Activated T-cell treated with anti-CD3 and anti-CD28 coated beads, Interleukin-2, amount 50 U/mL, for 24 hours (primary cell): ENCODE results near the gene CACNG7.

ENCODE experiments used
- DNase-seq: peaks from one replicate; pipeline ENCODE4 v3.0.0-alpha.2; 2020
- H3K27ac Mint-ChIP-seq: 2 replicates; pipeline ENCODE4 v1.8.0; 2020; ENCODE audit warnings: mild to moderate bottlenecking, mixed read lengths
- H3K27me3 Mint-ChIP-seq: 2 replicates; pipeline ENCODE4 v1.8.0; 2020; ENCODE audit warnings: mixed read lengths
- H3K36me3 Mint-ChIP-seq: 2 replicates; pipeline ENCODE4 v1.8.0; 2020; ENCODE audit warnings: low read depth, mixed read lengths
- H3K4me1 Mint-ChIP-seq: 2 replicates; pipeline ENCODE4 v1.8.0; 2020; ENCODE audit warnings: low read depth, mixed read lengths
- H3K4me3 Mint-ChIP-seq: 2 replicates; pipeline ENCODE4 v1.8.0; 2020; ENCODE audit warnings: mild to moderate bottlenecking, moderate library complexity, mixed read lengths
- H3K9me3 Mint-ChIP-seq: 2 replicates; pipeline ENCODE4 v1.8.0; 2020; ENCODE audit warnings: mixed read lengths

The CACNG7 gene

DNA sequence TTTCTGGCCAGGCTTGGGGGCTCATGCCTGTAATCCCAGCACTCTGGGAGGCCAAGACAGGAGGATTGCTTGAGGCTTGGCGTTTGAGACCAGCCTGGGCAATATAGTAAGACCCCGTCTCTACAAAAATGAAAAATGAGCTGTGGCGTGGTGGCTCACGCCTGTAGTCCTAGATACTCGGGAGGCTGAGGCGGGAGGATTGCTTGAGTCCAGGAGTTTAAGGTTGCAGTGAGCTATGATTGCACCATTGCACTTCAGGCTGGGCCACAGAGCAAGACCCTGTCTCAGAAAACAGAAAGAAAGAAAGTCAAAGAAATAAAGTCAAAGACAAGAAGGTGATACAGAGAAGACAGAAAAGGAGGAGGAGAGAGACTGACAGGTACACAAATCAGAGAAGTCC, 79.9 kb downstream of the CACNG7 start:
- Mint-ChIP-seq H3K4me1 (peaks cover 5% of the 10 kb centered on the region), H3K9me3 (no peaks in the 10 kb centered on the region), H3K36me3 (no peaks in the 10 kb centered on the region), H3K27me3 (peaks cover 37% of the 10 kb centered on the region), H3K4me3 (no peak overlapping the region), H3K27ac (no peak overlapping the region)
- DNase-seq, result no peak

DNA sequence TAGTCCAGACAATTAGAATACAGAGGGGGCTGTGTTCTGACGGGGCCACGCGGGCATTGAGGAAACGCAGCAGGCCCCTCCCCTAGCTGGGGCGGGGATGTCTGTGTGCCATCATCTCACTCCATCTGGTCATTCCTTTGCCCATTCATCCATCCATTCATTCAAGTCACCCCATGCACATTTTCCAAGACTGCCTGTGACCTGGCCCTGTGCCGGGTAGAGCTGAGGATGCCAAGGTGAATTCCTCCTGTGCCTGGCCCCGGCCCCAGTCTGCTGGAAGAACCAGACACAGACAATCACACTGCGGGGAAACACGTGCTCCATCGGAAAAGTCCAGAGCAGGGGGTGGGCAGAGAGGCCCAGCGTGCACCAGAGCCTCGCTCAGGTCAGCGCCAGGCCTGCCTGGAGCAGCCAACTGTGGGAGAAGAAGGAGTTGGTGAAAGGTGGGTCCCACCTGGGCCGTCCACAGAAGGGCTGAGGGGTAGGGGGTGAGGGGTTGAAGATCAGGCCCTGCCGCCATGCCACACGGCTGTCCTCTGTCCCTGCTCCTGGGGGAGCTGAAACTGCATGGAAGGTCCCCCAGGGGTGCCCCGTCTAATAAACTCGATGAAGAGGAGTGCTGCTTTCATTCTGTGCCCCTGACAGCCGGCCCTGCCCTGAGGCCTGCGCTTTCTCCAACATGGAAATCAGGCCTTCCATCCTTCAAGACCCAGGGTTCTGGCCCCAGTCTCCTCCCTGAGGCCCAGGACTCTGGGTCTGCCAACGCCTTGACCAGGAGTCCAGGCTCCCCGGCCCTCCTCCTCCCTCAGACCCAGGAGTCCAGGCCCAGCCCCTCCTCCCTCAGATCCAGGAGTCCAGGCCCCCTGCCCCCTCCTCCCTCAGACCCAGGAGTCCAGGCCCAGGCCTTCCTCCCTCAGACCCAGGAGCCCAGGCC, 80.8 kb downstream of the CACNG7 start:
- Mint-ChIP-seq H3K27ac (no peak overlapping the region), H3K4me3 (no peak overlapping the region), H3K27me3 (peaks cover 46% of the 10 kb centered on the region), H3K36me3 (no peaks in the 10 kb centered on the region), H3K9me3 (no peaks in the 10 kb centered on the region), H3K4me1 (peaks cover 5% of the 10 kb centered on the region)
- no peak for DNase-seq

GRCh38 chr19:53991224-53992113, 82.4 kb downstream of the CACNG7 start, which contains the start of gene CACNG6:
CACNG6 (plus strand) TSS chr19:53991637; CDS start chr19:53992878, 1,241 bp downstream.
- no peak for DNase-seq
- no peaks in the 10 kb centered on the region for H3K9me3 Mint-ChIP-seq
- H3K27ac Mint-ChIP-seq, result no peak within 1 kb of the TSS
- H3K4me3 Mint-ChIP-seq, result no peak within 1 kb of the TSS
- H3K36me3 Mint-ChIP-seq, result no peaks in the 10 kb centered on the region
- peaks cover 5% of the 10 kb centered on the region for H3K4me1 Mint-ChIP-seq
- H3K27me3 Mint-ChIP-seq, result peaks cover 62% of the 10 kb centered on the region

DNA sequence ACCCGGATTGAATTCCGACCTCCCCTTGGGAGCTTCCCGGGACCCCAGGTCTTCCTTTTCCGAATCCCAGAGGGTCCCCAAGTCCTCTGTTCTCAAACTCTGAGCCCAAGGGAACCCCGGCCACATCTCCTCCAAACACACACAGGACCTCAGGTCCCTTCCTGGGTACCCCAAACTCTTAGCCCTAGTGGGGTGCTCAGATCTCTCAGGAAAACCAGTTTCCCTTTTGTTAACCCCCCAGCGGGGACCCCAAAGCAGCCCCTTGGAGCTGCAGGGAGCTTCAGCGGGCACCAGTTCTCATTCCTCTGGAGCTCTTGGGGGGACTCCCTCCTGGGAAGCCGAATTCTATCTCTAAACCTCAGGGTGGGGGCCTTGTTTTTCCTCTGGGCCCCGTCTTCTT, 83.1 kb downstream of the CACNG7 start:
- H3K27ac Mint-ChIP-seq, result no peak overlapping the region
- peaks cover 64% of the 10 kb centered on the region for H3K27me3 Mint-ChIP-seq

GRCh38 chr19:53992815-53993214, 83.7 kb downstream of the CACNG7 start:
- no peak overlapping the region for H3K4me3 Mint-ChIP-seq
- H3K27me3 Mint-ChIP-seq, result peaks cover 69% of the 10 kb centered on the region

More for the DNA sequence above, 83.1 kb downstream of the CACNG7 start:
- DNase-seq, result no peak
- Mint-ChIP-seq H3K9me3 (no peaks in the 10 kb centered on the region), H3K4me3 (no peak overlapping the region), H3K4me1 (peaks cover 5% of the 10 kb centered on the region), H3K36me3 (no peaks in the 10 kb centered on the region)

GRCh38 chr19:53993448-53993847, 84.4 kb downstream of the CACNG7 start:
- no peak overlapping the region for H3K4me3 Mint-ChIP-seq
- no peak for DNase-seq
- H3K9me3 Mint-ChIP-seq, result no peaks in the 10 kb centered on the region
- no peaks in the 10 kb centered on the region for H3K36me3 Mint-ChIP-seq
- H3K27me3 Mint-ChIP-seq, result peaks cover 68% of the 10 kb centered on the region
- no peak overlapping the region for H3K27ac Mint-ChIP-seq
- H3K4me1 Mint-ChIP-seq, result peaks cover 5% of the 10 kb centered on the region

More at GRCh38 chr19:53992815-53993214, 83.7 kb downstream of the CACNG7 start:
- peaks cover 5% of the 10 kb centered on the region for H3K4me1 Mint-ChIP-seq
- H3K9me3 Mint-ChIP-seq, result no peaks in the 10 kb centered on the region
- H3K27ac Mint-ChIP-seq, result no peak overlapping the region
- no peaks in the 10 kb centered on the region for H3K36me3 Mint-ChIP-seq
- DNase-seq, result no peak
